Muscle of arm (tissue), 12 donors: Measurements from ENCODE around the gene MUC16. TPM values are rescaled to one million over a fixed set of nuclear protein-coding genes. Genes with fewer than 3 reads are reported as not detected.
A peak's percentile ranks its signal among the peaks of the same experiment; 100 is the strongest.

ENCODE experiments used
- DNase-seq: peaks from one replicate; pipeline ENCODE4 v3.0.0-alpha.2; 2013
- polyA plus RNA-seq, 12 donors: library from polyadenylated mRNA; unstranded; fragments of 120-200 nt; gene quantifications; one replicate each; pipeline ENCODE4 v1.2.1, GENCODE V29; 2013; ENCODE audit not compliant: insufficient read length in 12 of 12

Gene MUC16
- polyA plus RNA-seq, 12 donors, result 0.03 to 0.97 (median 0.18) TPM; not detected in 8

GRCh38 chr19:9009431-9009830 is 778 bp downstream of the MUC16 start:
- no peak for DNase-seq

- no peak for DNase-seq
These were observed 1.5 kb downstream of the MUC16 start for GRCh38 chr19:9008667-9009066.

- DNase-seq, result no peak
These were observed 9.3 kb downstream of the MUC16 start for GRCh38 chr19:9000933-9001332.

GRCh38 chr19:8988204-8988603 is 22.0 kb downstream of the MUC16 start:
- DNase-seq, result no peak

- no peak for DNase-seq
These were observed 23.9 kb downstream of the MUC16 start for GRCh38 chr19:8986296-8986695.

- peak; percentile 0 for DNase-seq
These were observed 36.6 kb downstream of the MUC16 start for GRCh38 chr19:8973501-8974091.

GRCh38 chr19:8965887-8966286 is 44.3 kb downstream of the MUC16 start:
- no peak for DNase-seq

Other genes starting within 250 kb of the MUC16 start
- 10 to 100 TPM in 11 of 12 donors, not detected in 1; 18.4 to 28.7 (median 20.9) TPM for gene ZNF558, start 178.1 kb downstream of the MUC16 start, polyA plus RNA-seq
- not detected for gene MBD3L1, start 178.0 kb downstream of the MUC16 start, polyA plus RNA-seq
- under 1 TPM in 1 of 12 donors, not detected in 11; 0.07 TPM for gene OR1M1, start 76.7 kb upstream of the MUC16 start, polyA plus RNA-seq
- gene OR7G2, start 97.1 kb upstream of the MUC16 start, polyA plus RNA-seq, result under 1 TPM in 2 of 12 donors, not detected in 10; 0.07 to 0.11 TPM
- gene OR7G1, start 105.4 kb upstream of the MUC16 start, polyA plus RNA-seq, result not detected
- gene OR7G3, start 116.5 kb upstream of the MUC16 start, polyA plus RNA-seq, result not detected
- gene ZNF317, start 130.0 kb upstream of the MUC16 start, polyA plus RNA-seq, result 10 to 100 TPM in 10 of 12 donors, 1 to 10 TPM in 1, not detected in 1; 6.9 to 23.7 (median 21.6) TPM
- 1 to 10 TPM in 1 of 12 donors, under 1 TPM in 7, not detected in 4; 0.05 to 1.3 (median 0.11) TPM for gene OR7D2, start 168.6 kb upstream of the MUC16 start, polyA plus RNA-seq
- under 1 TPM in 2 of 12 donors, not detected in 10; 0.06 to 0.08 TPM for gene OR7D4, start 209.2 kb upstream of the MUC16 start, polyA plus RNA-seq
- not detected for gene OR7E24, start 240.5 kb upstream of the MUC16 start, polyA plus RNA-seq